NCI-H2029 (cell line): ENCODE measurements around the gene MRPL41.
"Not testable (repeated sequence)": the region's sequence is repeated elsewhere in the genome, so short reads cannot be mapped to it uniquely, and the experiment has no call there.

Source experiments
- DNase-seq: peaks from one replicate; lab custom pipeline; 2025; lab: John Stamatoyannopoulos, UW

MRPL41 gene

GRCh38 chr9:137583957-137584356 lies 32.3 kb downstream of the MRPL41 start:
- no peak for DNase-seq

GRCh38 chr9:137586854-137587253 lies 35.2 kb downstream of the MRPL41 start:
- DNase-seq = no peak

- no peak for DNase-seq
Measured at GRCh38 chr9:137588311-137588710, 36.6 kb downstream of the MRPL41 start.

- no peak for DNase-seq
Measured at GRCh38 chr9:137588891-137589290, 37.2 kb downstream of the MRPL41 start.

- no peak for DNase-seq
Measured at GRCh38 chr9:137589441-137590122, 37.9 kb downstream of the MRPL41 start.

GRCh38 chr9:137590123-137590468 lies 38.4 kb downstream of the MRPL41 start:
- DNase-seq = no peak

GRCh38 chr9:137590469-137591383 lies 39.0 kb downstream of the MRPL41 start, which contains the start of gene ZMYND19:
ZMYND19 (minus strand) TSS chr9:137590512; CDS start chr9:137590263, 249 bp downstream.
- peak; percentile 82 for DNase-seq

GRCh38 chr9:137592767-137593166 lies 41.1 kb downstream of the MRPL41 start:
- DNase-seq = peak; percentile 49

- DNase-seq = no peak
Measured at GRCh38 chr9:137593176-137593575, 41.5 kb downstream of the MRPL41 start.

- not testable (repeated sequence) for DNase-seq
Measured at GRCh38 chr9:137596577-137596976, 44.9 kb downstream of the MRPL41 start.

GRCh38 chr9:137598943-137599342 lies 47.3 kb downstream of the MRPL41 start:
- no peak for DNase-seq
